GM21619 (cell line): ENCODE data around the gene OPHN1.

Experiments
- ATAC-seq: cut with Tn5 transposase; IDR thresholded peaks from one replicate; pipeline ENCODE4 v1.9.1; 2021; ENCODE audit not compliant: unreplicated experiment

OPHN1 gene, protein sequence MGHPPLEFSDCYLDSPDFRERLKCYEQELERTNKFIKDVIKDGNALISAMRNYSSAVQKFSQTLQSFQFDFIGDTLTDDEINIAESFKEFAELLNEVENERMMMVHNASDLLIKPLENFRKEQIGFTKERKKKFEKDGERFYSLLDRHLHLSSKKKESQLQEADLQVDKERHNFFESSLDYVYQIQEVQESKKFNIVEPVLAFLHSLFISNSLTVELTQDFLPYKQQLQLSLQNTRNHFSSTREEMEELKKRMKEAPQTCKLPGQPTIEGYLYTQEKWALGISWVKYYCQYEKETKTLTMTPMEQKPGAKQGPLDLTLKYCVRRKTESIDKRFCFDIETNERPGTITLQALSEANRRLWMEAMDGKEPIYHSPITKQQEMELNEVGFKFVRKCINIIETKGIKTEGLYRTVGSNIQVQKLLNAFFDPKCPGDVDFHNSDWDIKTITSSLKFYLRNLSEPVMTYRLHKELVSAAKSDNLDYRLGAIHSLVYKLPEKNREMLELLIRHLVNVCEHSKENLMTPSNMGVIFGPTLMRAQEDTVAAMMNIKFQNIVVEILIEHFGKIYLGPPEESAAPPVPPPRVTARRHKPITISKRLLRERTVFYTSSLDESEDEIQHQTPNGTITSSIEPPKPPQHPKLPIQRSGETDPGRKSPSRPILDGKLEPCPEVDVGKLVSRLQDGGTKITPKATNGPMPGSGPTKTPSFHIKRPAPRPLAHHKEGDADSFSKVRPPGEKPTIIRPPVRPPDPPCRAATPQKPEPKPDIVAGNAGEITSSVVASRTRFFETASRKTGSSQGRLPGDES

GRCh38 chrX:68433155-68433980 lies at the start of gene OPHN1:
Gene OPHN1 (minus strand): TSS chrX:68433495. CDS start chrX:68433020, 475 bp downstream.
- ATAC-seq = no peak

DNA sequence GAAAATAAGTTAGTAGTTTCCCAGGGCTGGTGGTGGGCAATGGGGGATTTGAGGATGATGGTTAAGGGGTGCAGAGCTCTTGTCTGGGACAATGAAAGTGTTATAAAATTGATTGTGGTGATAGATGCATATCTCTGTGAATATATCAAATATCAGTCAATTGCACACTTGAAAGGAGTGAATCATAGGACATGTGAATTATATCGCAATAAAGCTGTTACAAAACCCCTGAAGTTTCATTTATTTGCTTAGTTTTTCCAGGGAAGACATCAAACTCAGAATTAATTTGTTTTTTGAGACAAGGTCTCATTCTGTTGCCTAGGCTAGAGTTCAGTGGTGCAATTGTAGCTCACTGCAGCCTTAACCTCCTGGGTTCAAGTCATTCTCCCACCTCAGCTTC lies 47.7 kb upstream of the OPHN1 start:
- ATAC-seq = no peak

GRCh38 chrX:68464796-68465195 lies 31.5 kb upstream of the OPHN1 start:
- ATAC-seq = no peak

DNA sequence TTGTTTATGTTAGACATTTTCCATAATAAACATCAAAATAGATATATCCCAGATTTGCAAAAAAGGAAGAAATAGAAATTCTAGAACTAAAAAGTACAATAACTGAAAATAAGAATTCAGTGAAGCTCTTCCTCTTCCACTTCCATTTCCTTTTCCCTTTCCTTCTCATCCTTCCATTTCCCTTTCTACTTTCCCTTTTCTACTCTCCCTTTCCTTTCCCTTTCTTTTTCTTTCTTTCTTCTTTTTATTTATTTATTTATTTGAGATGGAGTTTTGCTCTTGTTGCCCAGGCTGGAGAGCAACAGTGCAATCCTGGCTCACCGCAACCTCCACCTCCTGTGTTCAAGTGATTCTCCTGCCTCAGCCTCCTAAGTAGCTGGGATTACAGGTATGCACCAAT lies 30.6 kb upstream of the OPHN1 start:
- no peak for ATAC-seq

- ATAC-seq = no peak
These were observed 29.4 kb upstream of the OPHN1 start for GRCh38 chrX:68462653-68463052.

DNA sequence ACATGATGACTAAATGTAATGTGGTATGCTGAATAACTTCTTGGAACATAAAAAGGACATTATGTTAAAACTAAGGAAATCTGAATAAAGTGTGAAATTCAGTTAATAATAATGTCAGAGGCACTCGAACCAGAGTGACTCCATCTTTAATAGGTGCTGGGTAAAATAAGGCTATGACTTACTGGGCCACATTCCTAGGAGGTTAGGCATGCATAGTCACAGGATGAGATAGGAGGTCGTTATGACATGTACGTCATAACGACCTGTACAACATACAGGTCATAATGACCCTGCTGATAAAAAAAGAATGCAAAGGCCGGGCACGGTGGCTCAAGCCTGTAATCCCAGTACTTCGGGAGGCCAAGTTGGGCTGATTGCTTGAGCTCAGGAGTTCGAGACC lies 28.9 kb upstream of the OPHN1 start:
- ATAC-seq = no peak

GRCh38 chrX:68461576-68461975 lies 28.3 kb upstream of the OPHN1 start:
- ATAC-seq = no peak

DNA sequence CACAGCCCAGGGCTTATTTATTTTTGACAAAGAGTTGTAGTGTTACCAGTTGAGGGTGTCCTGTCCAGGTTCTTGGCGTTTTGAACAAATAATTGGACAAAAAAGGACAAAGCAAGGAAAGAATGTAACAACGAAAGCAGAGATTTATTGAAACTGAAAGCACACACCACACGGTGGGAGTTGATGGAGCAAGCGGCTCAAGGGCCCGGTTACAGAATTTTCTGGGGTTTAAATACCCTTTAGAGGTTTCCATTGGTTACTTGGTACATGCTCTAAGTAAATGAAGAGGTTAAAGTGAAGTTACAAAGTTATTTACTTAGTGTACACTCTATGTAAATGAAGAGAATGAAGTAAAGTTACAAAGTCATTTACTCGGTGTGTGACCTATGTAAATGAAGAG lies 27.8 kb upstream of the OPHN1 start:
- ATAC-seq = no peak

DNA sequence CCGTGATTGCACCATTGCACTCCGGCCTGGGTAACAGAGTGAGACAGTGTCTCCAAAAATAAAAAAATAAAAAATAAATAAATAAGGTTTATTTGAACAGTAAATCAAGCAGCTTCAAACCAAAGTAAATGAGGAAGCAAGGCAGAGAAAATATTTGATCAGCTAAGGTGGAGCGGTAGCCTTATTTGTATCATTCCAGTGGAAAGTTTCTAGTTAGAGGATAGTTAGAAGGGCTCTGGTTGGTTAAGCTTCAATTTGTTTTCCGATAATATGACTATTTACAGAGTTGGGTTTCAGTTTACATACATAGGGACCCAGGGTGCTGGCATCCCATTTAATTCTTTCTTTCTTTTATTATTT lies 21.8 kb upstream of the OPHN1 start:
- ATAC-seq = no peak

DNA sequence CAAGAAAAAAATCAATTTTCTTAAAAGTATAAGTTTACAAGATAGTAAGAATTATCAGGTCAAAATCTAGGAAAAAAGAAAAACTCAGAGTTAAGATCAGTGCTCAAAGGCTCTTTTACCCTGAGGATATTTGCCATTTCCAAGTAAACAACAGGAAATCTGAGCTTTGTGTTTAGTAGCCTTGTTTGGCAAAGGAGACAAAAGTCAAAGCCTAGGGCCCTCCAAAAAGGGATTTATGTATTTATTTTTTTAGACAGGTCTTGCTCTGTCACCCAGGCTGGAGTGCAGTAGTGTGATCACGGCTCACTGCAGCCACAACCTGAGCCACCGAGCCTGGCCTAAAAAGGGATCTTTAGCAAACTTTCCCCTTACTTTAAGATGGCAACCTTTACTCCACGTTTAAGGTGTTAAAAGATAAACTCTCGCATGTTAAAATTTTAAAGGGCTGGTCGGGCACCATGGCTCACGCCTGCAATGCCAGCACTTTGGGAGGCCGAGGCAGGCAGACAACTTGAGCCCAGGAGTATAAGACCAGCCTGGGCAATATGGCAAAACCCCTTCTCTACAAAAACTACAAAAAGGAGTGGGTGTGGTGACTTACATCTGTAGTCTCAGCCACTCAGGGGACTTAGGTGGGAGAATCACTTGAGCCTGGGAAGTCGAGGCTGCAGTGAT lies 21.3 kb upstream of the OPHN1 start:
- no peak for ATAC-seq

DNA sequence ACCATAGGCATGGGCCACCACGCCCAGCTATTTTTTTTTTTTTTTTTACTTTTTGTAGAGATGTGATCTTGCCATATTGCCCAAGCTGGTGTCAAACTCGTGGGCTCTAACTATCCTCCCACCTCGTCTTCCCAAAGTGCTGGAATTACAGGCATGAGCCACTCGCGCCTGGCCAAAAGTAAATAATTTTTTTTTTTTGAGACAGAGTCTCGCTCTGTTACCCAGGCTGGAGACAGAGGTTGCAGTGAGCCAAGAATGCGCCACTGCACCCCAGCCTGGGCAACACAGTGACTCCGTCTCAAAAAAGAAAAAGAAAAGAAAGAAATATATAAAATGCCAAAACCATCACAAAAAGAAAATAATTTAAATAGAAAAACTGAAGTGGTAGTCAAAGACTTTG lies 18.4 kb upstream of the OPHN1 start:
- ATAC-seq = no peak

DNA sequence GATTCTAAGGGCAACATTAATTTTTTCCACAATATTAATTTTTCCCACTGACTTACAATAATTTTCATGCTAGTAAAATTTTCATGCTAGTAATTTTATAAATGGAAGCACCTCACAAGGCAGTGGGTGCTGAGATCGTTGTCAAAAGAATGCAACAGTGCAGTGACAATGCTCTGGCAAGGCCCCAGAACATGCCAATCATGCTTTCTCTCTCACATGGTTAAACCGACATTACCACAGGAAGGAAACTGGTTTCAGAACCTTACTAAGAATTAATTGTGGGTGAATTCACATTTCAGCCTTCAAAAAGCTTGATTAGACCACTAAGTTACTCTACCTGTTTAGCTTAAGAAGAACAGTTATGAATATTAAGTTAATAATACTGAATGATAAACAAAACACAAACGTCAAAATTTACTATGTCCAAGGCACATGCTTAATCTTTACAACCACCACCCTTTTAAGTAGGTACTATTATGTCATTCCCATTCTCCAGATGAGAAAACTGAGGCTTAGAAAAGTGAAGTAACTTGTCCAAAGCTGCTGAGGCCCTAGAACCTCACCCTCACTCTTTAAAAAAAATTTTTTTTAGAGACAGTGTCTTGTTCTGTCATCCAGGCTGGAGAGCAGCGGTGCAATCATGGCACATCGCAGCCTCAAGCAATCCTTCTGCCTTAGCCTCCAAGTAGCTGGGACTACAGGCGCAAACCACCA lies 10.0 kb upstream of the OPHN1 start:
- ATAC-seq = no peak

DNA sequence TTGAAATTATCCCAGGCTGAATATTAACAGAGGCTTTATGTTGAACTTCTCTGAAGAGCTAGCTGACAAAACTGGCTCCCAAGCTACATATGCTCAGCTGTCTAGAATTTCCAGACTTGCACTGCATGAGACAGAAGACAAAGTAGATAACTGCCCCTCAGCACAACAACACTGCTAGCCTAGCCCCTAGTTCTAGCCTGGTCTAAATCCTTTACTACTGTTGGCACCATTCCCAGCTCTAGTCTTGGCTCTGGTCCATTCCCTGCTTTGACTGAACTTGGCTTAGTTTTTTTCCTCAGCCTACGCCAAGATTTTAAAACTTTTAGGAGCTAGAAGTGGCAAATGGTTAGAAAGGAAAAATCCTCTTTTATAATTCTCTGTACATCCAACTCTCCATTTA lies 7.6 kb upstream of the OPHN1 start:
- ATAC-seq = no peak

GRCh38 chrX:68440442-68440841 lies 7.1 kb upstream of the OPHN1 start:
- ATAC-seq = no peak

DNA sequence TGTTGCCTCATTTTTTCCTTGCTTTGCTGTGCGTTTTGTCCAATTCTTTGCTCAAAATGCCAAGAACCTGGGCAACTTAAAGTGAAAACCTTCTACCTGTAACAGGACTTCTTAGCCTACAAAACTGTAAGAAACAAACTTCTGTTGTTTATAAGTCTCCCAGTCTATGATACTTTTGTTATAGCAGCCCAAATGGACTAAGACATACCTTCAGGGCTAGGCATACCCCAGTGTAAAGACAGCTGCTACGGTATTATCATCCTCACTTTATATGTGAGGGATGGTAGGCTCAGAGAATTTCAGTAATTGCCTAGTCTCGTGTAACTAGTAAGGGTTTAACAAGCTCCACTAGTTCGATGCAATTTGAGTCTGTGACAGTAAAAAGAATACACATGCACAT lies 6.0 kb upstream of the OPHN1 start:
- no peak for ATAC-seq

DNA sequence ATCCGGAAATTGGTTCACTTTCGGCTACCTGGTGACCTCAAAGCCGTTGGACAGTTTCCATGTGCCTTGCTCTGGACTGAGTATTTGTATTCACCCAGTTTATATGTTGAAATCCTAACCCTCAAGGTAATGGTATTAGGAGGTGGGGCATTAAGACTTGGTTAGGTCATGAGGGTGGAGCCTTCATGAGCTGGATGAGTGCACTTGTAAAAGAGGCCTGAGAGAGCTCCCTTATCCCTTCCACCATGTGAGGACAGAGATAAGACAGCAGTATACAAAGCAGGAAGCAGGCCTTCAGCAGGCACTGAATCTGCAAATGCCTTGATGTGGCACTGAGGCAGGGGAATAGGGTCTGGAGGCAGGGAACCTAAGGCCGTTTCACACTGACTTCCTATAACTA lies 5.3 kb upstream of the OPHN1 start:
- ATAC-seq = no peak

DNA sequence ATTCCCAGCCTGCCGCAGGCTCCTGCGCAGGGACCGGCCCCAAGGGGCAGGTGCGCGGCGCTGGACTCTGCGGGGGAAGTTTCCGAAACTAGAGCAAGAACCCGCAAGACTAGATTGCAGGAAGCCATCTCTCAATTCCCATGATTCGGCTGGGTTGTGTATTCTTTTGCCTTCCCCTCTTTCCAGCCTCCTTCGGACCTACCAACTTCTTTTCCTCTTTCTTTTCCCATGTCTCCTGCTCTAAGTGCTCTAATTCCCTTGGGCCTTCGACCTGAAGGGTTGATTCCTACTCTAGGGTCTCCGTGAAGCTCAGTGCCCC lies 645 bp upstream of the OPHN1 start:
- ATAC-seq = no peak

- ATAC-seq = no peak
These were observed 647 bp downstream of the OPHN1 start for GRCh38 chrX:68432648-68433047.

DNA sequence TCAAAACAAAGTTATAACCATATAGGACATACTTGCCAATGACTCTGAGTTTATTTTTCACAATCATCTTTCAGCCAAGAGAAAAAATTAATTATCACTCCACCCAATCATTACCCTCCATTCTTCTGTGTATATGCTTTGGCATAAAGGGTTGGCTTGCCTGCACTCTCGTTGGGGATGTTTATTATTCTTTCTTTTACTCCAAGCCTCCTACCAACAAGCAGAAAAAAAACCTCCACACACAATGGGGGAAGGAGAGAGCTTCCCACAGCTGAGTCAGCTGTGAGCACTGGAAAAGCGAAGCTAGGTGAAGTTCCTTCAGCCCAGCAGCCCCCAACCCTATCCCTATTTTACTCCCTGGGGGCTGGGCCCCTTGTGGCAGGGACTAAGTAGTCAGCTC lies 1.5 kb downstream of the OPHN1 start:
- no peak for ATAC-seq

GRCh38 chrX:68429216-68429615 lies 4.1 kb downstream of the OPHN1 start:
- no peak for ATAC-seq

DNA sequence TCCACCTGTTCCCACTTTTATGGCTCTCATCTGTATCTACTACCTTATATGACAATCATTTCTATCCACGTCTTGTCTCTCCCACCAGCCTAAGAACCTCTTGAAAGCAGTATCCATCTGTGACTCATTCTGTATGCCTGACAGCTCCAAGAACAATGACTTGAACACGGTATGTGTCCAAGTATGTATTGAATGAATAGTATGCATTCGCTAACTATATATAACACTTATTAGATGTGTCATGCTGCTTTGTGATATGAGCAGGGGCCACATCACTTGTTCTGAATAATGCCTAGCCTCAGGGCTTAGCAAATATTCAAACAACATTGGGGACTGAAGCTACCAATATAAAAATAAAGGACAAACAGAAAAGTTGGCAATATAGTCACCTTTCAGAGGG lies 4.9 kb downstream of the OPHN1 start:
- ATAC-seq = no peak
